SU-DHL-6 (cell line): ENCODE results near the gene TIMM44.

ENCODE experiments used
- EZH2phosphoT487 ChIP-seq: fragments of 200-600 bp; sonication (generic), shearing (Covaris generic); conservative IDR thresholded peaks from 2 replicates; pipeline ENCODE4 v1.6.1; 2018; ENCODE audit warnings: mild to moderate bottlenecking, antibody characterized with exemption, low read length, moderate library complexity, mixed read lengths
- TF ChIP-seq, protein P1 (sequence below): fragments of 200-600 bp; sonication (generic); IDR thresholded peaks from one replicate; pipeline ENCODE4 v1.5.1; 2017; ENCODE audit warnings: antibody characterized with exemption, mild to moderate bottlenecking, low read length, moderate library complexity; ENCODE audit not compliant: insufficient read depth, poor library complexity, severe bottlenecking

DNA sequence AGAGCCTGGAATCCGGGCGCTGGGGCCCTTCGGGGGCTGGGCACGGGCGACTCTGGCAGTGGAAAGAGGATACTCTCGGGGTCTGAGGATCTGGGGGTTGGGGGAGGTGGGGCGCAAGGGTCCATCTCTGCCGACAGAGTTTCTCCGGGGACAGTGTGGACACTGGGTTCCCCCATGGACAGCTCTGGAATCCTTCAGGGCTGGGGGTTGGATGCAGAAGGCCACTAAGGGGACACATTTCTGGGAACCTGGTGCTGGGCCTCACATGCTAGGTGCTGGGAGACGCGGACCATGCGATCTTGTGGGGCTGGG is 26.6 kb downstream of the TIMM44 start:
- TF ChIP-seq, protein P1, sequence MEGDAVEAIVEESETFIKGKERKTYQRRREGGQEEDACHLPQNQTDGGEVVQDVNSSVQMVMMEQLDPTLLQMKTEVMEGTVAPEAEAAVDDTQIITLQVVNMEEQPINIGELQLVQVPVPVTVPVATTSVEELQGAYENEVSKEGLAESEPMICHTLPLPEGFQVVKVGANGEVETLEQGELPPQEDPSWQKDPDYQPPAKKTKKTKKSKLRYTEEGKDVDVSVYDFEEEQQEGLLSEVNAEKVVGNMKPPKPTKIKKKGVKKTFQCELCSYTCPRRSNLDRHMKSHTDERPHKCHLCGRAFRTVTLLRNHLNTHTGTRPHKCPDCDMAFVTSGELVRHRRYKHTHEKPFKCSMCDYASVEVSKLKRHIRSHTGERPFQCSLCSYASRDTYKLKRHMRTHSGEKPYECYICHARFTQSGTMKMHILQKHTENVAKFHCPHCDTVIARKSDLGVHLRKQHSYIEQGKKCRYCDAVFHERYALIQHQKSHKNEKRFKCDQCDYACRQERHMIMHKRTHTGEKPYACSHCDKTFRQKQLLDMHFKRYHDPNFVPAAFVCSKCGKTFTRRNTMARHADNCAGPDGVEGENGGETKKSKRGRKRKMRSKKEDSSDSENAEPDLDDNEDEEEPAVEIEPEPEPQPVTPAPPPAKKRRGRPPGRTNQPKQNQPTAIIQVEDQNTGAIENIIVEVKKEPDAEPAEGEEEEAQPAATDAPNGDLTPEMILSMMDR: no peak
- peak; percentile 17; the same call in 1 of the 2 replicates for TF ChIP-seq EZH2phosphoT487
